HL-60 (cell line): Measurements from ENCODE around the gene VSX1.

ENCODE experiments used
- CTCF ChIP-seq: IDR thresholded peaks from one replicate; pipeline ENCODE4 v1.5.1; 2011; ENCODE audit warnings: low read length, control low read depth, inconsistent platforms; ENCODE audit not compliant: insufficient read depth
- TF ChIP-seq, protein P1 (sequence below): IDR thresholded peaks from 2 replicates; pipeline ENCODE4 v1.6.1; 2012; ENCODE audit warnings: low read depth; ENCODE audit not compliant: insufficient replicate concordance

DNA sequence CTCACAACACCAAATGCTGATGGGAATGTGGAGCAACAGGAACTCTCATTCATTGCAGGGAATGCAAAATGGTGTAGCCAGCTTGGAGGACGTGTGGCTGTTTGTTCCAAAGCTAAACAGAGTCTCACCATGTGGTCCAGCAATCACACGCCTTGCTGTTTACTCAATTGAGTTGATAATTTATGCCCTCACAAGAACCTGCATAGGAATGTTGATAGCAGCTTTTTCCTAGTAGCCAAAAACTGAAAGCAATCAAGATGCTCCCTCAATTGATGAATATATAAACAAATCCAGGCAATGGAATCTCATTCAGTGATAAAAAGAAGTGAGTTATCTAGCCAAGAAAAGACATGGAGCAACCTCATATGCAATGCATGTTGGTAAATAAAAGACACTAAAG, 15.6 kb upstream of the VSX1 start:
- no peak for TF ChIP-seq CTCF
- TF ChIP-seq, protein P1, sequence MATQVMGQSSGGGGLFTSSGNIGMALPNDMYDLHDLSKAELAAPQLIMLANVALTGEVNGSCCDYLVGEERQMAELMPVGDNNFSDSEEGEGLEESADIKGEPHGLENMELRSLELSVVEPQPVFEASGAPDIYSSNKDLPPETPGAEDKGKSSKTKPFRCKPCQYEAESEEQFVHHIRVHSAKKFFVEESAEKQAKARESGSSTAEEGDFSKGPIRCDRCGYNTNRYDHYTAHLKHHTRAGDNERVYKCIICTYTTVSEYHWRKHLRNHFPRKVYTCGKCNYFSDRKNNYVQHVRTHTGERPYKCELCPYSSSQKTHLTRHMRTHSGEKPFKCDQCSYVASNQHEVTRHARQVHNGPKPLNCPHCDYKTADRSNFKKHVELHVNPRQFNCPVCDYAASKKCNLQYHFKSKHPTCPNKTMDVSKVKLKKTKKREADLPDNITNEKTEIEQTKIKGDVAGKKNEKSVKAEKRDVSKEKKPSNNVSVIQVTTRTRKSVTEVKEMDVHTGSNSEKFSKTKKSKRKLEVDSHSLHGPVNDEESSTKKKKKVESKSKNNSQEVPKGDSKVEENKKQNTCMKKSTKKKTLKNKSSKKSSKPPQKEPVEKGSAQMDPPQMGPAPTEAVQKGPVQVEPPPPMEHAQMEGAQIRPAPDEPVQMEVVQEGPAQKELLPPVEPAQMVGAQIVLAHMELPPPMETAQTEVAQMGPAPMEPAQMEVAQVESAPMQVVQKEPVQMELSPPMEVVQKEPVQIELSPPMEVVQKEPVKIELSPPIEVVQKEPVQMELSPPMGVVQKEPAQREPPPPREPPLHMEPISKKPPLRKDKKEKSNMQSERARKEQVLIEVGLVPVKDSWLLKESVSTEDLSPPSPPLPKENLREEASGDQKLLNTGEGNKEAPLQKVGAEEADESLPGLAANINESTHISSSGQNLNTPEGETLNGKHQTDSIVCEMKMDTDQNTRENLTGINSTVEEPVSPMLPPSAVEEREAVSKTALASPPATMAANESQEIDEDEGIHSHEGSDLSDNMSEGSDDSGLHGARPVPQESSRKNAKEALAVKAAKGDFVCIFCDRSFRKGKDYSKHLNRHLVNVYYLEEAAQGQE: no peak
